NK-92 (cell line): ENCODE measurements around the gene DNAH12.
"Not testable (repeated sequence)": the region's sequence is repeated elsewhere in the genome, so short reads cannot be mapped to it uniquely, and the experiment has no call there.

ENCODE experiments used
- DNase-seq: peaks from one replicate; lab custom pipeline; 2025; ENCODE audit not compliant: unreplicated experiment; lab: John Stamatoyannopoulos, UW

DNAH12 gene

GRCh38 chr3:57411715-57412114 is 132.4 kb downstream of the DNAH12 start:
- no peak for DNase-seq

- no peak for DNase-seq
Observed at GRCh38 chr3:57409471-57409870, 134.7 kb downstream of the DNAH12 start.

DNA sequence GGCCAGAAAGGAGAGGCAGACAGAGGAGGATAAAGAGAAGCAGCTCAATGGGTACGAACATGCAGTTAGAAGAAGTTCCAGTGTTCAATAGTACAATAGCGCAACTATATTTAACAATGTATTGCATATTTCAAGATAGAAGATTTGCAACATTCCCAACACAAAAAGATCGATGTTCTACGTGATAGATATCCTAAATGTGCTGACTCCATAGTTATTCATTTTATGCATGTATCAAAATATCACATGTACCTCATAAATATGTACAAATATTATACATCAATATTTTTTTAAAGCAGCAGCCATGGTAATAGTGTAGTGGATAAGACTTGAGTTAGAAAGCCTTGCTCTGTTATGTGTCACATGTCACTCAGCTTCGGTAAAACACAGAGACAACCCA is 141.5 kb downstream of the DNAH12 start:
- DNase-seq = no peak

DNA sequence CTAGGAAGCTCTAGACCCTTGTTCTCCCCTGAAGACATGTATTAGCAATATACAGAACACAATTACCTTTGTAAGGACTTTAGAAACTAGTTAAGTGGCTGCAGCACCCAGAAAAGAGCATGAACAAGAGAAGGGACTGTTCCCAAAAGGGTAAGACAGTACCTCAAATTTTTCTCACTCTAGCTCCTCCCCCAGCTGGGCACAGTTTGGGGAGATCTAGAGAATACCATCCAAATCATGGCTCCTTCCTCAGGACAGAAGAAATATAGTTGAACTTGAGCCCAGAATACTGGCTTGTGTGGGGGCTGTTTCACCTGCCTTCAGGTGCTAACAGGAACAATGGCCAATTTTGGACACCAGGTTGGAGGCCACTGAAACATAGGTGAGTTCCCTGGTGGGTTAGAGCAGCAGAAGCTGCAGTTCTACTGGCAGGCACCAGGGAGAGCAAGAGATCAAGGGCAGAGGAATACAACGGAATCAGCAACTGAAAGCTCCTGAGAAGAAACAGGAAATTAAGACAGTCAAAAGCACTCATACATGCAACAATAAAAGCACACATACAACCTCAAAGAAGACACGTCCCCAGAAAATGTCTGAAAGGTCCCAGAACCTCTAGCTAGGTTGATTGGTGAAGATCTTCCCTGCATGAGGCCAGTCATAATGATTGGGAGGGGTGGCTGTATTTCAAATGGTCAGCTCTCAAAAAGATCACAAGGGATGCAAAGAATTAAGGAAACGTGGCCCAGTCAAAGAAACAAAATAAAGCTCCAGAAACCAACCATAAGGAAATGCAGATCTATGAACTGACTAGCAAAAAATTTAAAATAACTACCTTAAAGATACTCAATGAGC is 146.7 kb downstream of the DNAH12 start:
- DNase-seq = no peak

- DNase-seq = no peak
Observed at GRCh38 chr3:57393977-57394376, 150.2 kb downstream of the DNAH12 start.

- DNase-seq = no peak
Observed at GRCh38 chr3:57391767-57392166, 152.4 kb downstream of the DNAH12 start.

DNA sequence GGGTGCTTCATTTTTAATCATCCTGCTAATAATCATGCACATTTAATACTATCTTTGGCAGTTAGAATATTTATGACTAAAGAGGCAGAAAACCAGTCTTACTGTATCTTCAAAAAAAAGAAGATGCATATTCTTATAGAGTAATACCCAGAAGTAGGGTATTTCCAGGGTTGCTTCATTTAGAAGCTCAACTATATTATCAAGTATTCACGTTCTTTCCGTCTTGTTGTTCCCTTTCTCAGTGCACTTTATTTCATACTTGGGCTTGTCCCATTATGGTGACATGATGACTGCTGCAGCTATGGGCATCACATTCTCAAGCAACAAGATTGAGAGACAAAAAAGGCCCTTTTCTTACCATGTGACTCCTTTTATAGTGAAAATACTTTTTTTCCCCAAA is 154.9 kb downstream of the DNAH12 start:
- DNase-seq = no peak

GRCh38 chr3:57386307-57386706 is 157.8 kb downstream of the DNAH12 start:
- no peak for DNase-seq

- DNase-seq = no peak
Observed at GRCh38 chr3:57385498-57385897, 158.6 kb downstream of the DNAH12 start.

DNA sequence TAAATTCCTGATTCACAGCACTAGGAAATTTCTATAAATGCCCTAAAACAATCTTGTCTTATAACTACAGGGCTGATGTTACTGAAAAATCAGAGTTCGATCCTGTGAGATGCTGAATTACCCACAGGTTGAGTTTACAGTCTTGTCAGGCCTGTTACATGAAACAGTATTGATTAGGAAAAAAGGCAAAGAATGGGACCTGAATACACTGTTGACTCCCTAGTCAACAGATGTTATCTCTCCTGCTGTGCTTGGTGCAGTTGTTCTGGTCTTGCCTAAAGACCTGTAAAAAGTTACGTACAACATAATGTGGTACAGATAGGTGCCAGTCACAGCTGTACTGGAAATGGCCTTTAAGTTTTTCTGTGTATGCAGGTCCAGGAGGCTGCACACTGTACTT is 160.3 kb downstream of the DNAH12 start:
- DNase-seq = no peak

DNA sequence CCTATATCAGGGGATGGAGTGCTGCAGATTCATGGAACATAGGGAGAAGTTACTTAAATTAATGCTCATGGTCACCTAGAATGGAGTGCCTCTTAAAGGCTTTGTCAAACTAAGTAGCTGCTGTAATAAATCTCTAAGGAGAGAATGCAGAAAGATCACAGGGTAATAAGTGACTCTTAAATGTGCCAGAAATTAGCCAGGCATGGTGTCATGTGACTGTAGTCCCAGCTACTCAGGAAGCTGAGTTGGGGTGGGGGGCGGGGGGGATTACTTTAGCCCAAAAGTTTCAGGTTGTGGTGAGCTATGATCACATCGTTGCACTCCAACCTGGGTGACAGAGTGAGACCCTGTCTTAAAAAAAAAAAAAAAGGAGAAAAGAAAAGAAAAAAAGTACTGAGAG is 160.7 kb downstream of the DNAH12 start:
- DNase-seq = no peak

DNA sequence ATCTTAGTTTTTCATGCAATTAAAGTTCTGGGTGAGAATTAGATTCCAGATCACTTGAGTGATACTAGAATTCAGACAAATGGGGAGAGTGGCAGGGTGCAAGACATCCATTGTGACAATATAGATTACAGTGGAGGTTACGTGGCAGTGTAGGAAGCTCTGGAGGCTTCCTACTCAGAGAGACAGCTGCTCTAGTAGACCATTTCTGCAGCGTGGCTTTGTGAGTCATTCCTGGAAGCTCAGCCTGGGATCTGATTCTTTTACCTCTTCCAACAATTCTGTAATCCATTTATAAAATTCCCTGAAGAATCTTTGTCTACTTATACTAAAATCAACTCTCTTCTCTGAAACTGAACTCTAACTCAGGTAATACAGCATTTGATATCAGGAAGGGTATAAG is 161.2 kb downstream of the DNAH12 start:
- DNase-seq = no peak

- no peak for DNase-seq
Observed at GRCh38 chr3:57370341-57370740, 173.8 kb downstream of the DNAH12 start.

DNA sequence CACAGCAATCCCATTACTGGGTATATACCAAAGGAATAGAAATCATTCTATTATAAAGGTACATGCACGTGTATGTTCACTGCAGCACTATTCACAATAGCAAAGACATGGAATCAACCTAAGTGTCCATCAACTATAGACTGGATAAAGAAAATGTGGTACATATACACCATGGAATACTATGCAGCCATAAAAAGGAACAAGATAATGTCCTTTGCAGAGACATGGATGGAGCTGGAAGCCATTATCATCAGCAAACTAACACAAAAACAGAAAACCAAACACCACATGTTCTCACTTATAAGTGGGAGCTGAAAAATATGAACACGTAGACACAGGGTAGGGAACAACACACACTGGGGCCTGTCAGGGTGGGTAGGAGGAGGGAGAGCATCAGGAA is 179.1 kb downstream of the DNAH12 start:
- DNase-seq = not testable (repeated sequence)

DNA sequence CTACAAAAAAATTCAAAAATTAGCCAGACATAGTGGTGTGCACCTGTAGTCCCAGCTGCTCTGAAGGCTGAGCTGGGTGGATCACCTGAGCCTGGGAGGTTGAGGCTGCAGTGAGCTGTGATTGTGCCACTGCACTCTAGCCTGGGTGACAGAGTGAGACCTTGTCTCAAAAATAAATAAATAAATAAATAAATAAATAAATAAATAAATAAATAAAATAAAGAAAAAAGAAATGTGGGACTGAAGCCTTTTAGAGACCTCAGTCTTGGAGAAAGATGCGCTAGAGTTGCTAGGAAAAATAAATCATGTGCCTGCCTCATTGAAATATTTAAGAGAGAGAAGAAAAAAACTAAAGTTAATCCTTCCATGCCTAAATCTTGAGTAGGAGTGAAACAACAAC is 187.9 kb downstream of the DNAH12 start:
- not testable (repeated sequence) for DNase-seq

DNA sequence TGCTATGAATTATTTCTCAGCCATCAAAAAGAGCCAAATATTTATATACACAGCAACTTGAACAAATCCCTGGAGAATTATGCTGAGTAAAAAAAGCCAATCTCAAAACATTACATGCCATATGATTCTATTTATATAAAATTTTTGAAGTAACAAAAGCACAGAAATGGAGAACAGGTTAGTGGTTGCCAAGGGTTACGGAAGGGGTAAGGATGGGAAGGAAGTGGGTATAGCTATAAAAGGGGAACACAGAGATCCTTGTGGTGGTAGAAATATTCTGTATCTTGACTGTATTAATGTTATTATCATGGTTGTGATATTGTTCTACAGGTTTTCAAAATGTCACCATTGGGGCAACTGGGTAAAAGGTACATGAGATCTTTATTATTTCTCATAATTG is 189.4 kb downstream of the DNAH12 start:
- DNase-seq = no peak

DNA sequence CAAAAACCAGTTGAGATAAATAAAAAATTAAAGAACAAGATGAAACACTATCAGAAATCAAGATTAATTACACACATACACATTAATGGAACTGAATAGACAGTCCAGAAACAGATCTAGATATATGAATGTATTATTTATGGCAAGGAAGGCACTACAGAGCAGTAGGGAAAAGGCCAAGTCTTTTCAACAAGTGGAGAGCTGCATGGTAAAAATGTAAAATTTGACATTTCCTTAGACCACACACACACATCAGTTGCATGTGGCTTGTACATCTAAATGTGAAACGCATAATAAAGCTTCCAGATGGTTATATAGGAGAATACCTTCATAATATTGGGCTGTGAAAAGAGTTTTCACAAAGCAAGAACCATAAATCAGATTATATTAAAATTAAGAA is 193.9 kb downstream of the DNAH12 start:
- DNase-seq = no peak

GRCh38 chr3:57339071-57339642 is 205.0 kb downstream of the DNAH12 start:
- DNase-seq = not testable (repeated sequence)

- DNase-seq = not testable (repeated sequence)
Observed at GRCh38 chr3:57338272-57339070, 205.7 kb downstream of the DNAH12 start.

DNA sequence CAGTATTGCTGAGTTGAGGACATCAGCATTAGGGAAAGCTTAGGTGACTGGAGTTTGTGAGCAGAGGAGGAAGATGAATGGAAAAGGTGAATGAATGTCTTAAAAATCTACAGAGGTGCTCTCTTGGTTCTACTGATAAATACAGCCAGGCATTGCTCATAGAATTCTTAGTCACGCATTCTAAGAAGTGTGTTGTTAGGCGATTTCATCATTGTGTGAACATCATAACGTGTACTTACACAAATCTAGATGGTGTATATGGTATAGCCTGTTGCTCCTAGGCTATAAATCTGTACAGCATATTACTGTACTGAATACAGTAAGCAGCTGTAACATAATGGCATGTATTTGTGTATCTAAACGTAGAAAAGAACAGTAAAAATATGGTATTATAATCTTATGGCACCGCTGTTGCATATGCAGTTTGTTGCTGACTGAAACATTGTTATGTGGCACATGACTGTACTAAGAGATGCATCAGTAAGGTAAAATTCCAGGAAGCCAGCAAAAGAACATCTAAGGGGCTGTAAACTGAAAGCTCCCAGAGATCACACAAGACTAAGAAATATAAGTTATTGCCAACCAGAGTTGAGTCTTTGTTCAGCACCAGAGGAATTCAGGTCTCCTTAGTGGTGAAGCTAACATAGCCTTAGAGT is 208.7 kb downstream of the DNAH12 start:
- DNase-seq = no peak

GRCh38 chr3:57331078-57331610 is 213.0 kb downstream of the DNAH12 start:
- DNase-seq = no peak
